Stimulated activated CD4-positive, alpha-beta T cell treated with anti-CD3 and anti-CD28 coated beads, TNF-alpha, amount 100 ng/mL, for 24 hours (primary cell): Measurements from ENCODE around the gene POLR1A.
A peak's percentile ranks its signal among the peaks of the same experiment; 100 is the strongest.

Source experiments
- DNase-seq, 3 experiments: peaks; one replicate each; pipeline ENCODE4 v3.0.0-alpha.2; 2020; ENCODE audit warnings: low read depth in 3 of 3

The POLR1A gene

GRCh38 chr2:86038291-86039081, 67.2 kb downstream of the POLR1A start:
- DNase-seq = peak; percentile 30 to 55 (median 34)

GRCh38 chr2:86037795-86038192, 67.9 kb downstream of the POLR1A start:
- DNase-seq = no peak

GRCh38 chr2:86037141-86037794, 68.4 kb downstream of the POLR1A start:
- DNase-seq = peak in 1 of 3 experiments; percentile 30

GRCh38 chr2:86036669-86037138, 69.0 kb downstream of the POLR1A start:
- DNase-seq = no peak

GRCh38 chr2:86035883-86036668, 69.6 kb downstream of the POLR1A start:
- peak in 2 of 3 experiments; percentile 26 to 57 for DNase-seq

- DNase-seq = no peak
Measured at GRCh38 chr2:86035376-86035882, 70.3 kb downstream of the POLR1A start.

- no peak for DNase-seq
Measured at GRCh38 chr2:86033751-86034692, 71.7 kb downstream of the POLR1A start.

- no peak for DNase-seq
Measured at GRCh38 chr2:86032861-86033595, 72.7 kb downstream of the POLR1A start.

- no peak for DNase-seq
Measured at GRCh38 chr2:86031606-86032005, 74.1 kb downstream of the POLR1A start.

- no peak for DNase-seq
Measured at GRCh38 chr2:86031151-86031550, 74.5 kb downstream of the POLR1A start.

- no peak for DNase-seq
Measured at GRCh38 chr2:86029873-86030272, 75.8 kb downstream of the POLR1A start.

GRCh38 chr2:86028766-86029381, 76.8 kb downstream of the POLR1A start:
- DNase-seq = no peak

GRCh38 chr2:86027922-86028765, 77.5 kb downstream of the POLR1A start:
- DNase-seq = no peak

GRCh38 chr2:86027196-86027921, 78.3 kb downstream of the POLR1A start:
- DNase-seq = no peak

GRCh38 chr2:86026744-86027065, 79.0 kb downstream of the POLR1A start:
- DNase-seq = no peak

- DNase-seq = no peak
Measured at GRCh38 chr2:86025976-86026743, 79.5 kb downstream of the POLR1A start.

GRCh38 chr2:86025229-86025820, 80.4 kb downstream of the POLR1A start:
- DNase-seq = no peak
